Measurements from ENCODE around the gene PACS1.

PACS1 gene

DNA sequence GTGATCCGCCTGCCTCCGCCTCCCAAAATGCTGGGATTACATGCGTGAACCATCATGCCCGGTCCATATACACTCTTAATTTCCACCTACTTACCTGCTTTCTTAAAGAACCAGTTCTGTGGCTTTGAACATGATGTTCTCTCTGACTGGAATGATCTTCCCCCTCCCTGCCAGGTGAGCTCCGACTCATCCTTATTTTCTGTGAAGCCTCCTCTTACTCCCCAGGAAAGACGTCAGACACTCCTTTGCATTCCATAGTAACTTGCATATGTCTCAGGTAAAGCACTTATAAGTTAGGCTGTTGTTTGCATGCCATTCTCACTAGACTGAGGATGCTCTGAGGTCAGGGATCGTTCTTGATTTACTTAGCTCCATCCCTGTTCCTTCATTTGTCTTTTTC lies 106.6 kb downstream of the PACS1 start:
- Histone ChIP-seq H4K20me1 (ENCODE audit: insufficient read depth, low read length) (no peaks in the 10 kb centered on the region), H3K79me2 (ENCODE audit: insufficient read depth, low read length) (peaks cover 19% of the 10 kb centered on the region)

DNA sequence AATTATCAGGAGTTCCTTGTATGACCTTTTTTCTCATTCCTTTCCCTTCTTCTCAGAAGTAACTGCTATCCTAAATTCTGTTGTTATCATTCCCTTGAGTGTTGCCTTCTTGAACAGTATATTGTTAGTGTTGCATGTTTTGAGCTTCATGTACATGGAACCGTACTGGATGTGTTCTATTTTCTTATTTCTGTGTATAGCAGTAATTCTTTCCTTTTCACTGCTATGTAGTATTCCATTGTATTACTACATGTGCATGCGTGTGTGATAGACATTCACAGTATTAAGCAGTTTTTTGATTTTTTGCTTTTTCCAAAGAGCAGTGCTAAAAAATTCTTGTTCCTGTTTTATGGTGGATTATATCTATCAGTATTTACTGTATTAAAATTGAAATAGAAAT lies 108.1 kb downstream of the PACS1 start:
- no peak for TF ChIP-seq EZH2 (IDR thresholded peaks at IDR 0.05; ENCODE audit: borderline replicate concordance, low read length)
- TF ChIP-seq, protein P1, sequence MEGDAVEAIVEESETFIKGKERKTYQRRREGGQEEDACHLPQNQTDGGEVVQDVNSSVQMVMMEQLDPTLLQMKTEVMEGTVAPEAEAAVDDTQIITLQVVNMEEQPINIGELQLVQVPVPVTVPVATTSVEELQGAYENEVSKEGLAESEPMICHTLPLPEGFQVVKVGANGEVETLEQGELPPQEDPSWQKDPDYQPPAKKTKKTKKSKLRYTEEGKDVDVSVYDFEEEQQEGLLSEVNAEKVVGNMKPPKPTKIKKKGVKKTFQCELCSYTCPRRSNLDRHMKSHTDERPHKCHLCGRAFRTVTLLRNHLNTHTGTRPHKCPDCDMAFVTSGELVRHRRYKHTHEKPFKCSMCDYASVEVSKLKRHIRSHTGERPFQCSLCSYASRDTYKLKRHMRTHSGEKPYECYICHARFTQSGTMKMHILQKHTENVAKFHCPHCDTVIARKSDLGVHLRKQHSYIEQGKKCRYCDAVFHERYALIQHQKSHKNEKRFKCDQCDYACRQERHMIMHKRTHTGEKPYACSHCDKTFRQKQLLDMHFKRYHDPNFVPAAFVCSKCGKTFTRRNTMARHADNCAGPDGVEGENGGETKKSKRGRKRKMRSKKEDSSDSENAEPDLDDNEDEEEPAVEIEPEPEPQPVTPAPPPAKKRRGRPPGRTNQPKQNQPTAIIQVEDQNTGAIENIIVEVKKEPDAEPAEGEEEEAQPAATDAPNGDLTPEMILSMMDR (IDR thresholded peaks at IDR 0.05; ENCODE audit: low read length) = no peak
- Histone ChIP-seq H3K9me3 (ENCODE audit: low read length) (no peaks in the 10 kb centered on the region), H3K4me3 (ENCODE audit: low read depth, low read length, poor library complexity, severe bottlenecking) (no peak overlapping the region), H3K4me2 (ENCODE audit: low read length) (no peak overlapping the region), H3K36me3 (ENCODE audit: insufficient read depth, low read length) (0 out of 2 replicates have a peak, but pooled peaks cover 4% of the 10 kb centered on the region), H3K27ac (ENCODE audit: low read depth, low read length, poor library complexity, severe bottlenecking) (no peak overlapping the region), H3K27me3 (ENCODE audit: insufficient read depth, low read length) (no peaks in the 10 kb centered on the region), H2AFZ (ENCODE audit: low read length) (no peak overlapping the region), H3F3A (ENCODE audit: insufficient read depth, low read length) (no peaks in the 10 kb centered on the region), H3K79me2 (ENCODE audit: insufficient read depth, low read length) (peaks cover 26% of the 10 kb centered on the region), H3K9me2 (ENCODE audit: low read depth, low read length) (no peaks in the 10 kb centered on the region), H3K4me1 (ENCODE audit: insufficient read depth, low read length, severe bottlenecking) (no peaks in the 10 kb centered on the region), H4K20me1 (ENCODE audit: insufficient read depth, low read length) (no peaks in the 10 kb centered on the region), H3K9ac (ENCODE audit: low read length) (no peak overlapping the region)

More for the DNA sequence above, 106.6 kb downstream of the PACS1 start:
- H3F3A ChIP-seq (ENCODE audit: insufficient read depth, low read length) = no peaks in the 10 kb centered on the region
- H3K27me3 ChIP-seq (ENCODE audit: insufficient read depth, low read length) = no peaks in the 10 kb centered on the region
- TF ChIP-seq EZH2 (IDR thresholded peaks at IDR 0.05; ENCODE audit: borderline replicate concordance, low read length) = no peak
- TF ChIP-seq, protein P1 (IDR thresholded peaks at IDR 0.05; ENCODE audit: low read length) = no peak
- no peaks in the 10 kb centered on the region for H3K4me1 ChIP-seq (ENCODE audit: insufficient read depth, low read length, severe bottlenecking)
- no peak overlapping the region for H3K27ac ChIP-seq (ENCODE audit: low read depth, low read length, poor library complexity, severe bottlenecking)
- no peak overlapping the region for H3K4me3 ChIP-seq (ENCODE audit: low read depth, low read length, poor library complexity, severe bottlenecking)
- H3K9ac ChIP-seq (ENCODE audit: low read length) = no peak overlapping the region
- no peaks in the 10 kb centered on the region for H3K9me3 ChIP-seq (ENCODE audit: low read length)
- H3K36me3 ChIP-seq (ENCODE audit: insufficient read depth, low read length) = no peaks in the 10 kb centered on the region
- H2AFZ ChIP-seq (ENCODE audit: low read length) = no peak overlapping the region
- no peaks in the 10 kb centered on the region for H3K9me2 ChIP-seq (ENCODE audit: low read depth, low read length)
- no peak overlapping the region for H3K4me2 ChIP-seq (ENCODE audit: low read length)

GRCh38 chr11:66178871-66179270 lies 108.8 kb downstream of the PACS1 start:
- H3K79me2 ChIP-seq (ENCODE audit: insufficient read depth, low read length) = peaks cover 26% of the 10 kb centered on the region
- H3K27me3 ChIP-seq (ENCODE audit: insufficient read depth, low read length) = no peaks in the 10 kb centered on the region
- no peak overlapping the region for H3K4me3 ChIP-seq (ENCODE audit: low read depth, low read length, poor library complexity, severe bottlenecking)
- no peaks in the 10 kb centered on the region for H3K4me1 ChIP-seq (ENCODE audit: insufficient read depth, low read length, severe bottlenecking)
- H3K4me2 ChIP-seq (ENCODE audit: low read length) = no peak overlapping the region
- H3K36me3 ChIP-seq (ENCODE audit: insufficient read depth, low read length) = 0 out of 2 replicates have a peak, but pooled peaks cover 4% of the 10 kb centered on the region
- TF ChIP-seq, protein P1 (IDR thresholded peaks at IDR 0.05; ENCODE audit: low read length) = no peak
- TF ChIP-seq EZH2 (IDR thresholded peaks at IDR 0.05; ENCODE audit: borderline replicate concordance, low read length) = no peak
- H4K20me1 ChIP-seq (ENCODE audit: insufficient read depth, low read length) = no peaks in the 10 kb centered on the region
- no peak overlapping the region for H2AFZ ChIP-seq (ENCODE audit: low read length)
- no peak overlapping the region for H3K9ac ChIP-seq (ENCODE audit: low read length)
- no peaks in the 10 kb centered on the region for H3K9me2 ChIP-seq (ENCODE audit: low read depth, low read length)
- H3F3A ChIP-seq (ENCODE audit: insufficient read depth, low read length) = no peaks in the 10 kb centered on the region
- H3K27ac ChIP-seq (ENCODE audit: low read depth, low read length, poor library complexity, severe bottlenecking) = no peak overlapping the region
- no peaks in the 10 kb centered on the region for H3K9me3 ChIP-seq (ENCODE audit: low read length)

Measured in OCI-LY1 (cell line).